Lung (tissue), 12 donors: Measurements from ENCODE around the gene ITGA11. TPM values are rescaled to one million over a fixed set of nuclear protein-coding genes. Genes with fewer than 3 reads are reported as not detected.

ENCODE experiments used
- ATAC-seq: fragments of 200-7000 bp; cut with Tn5 transposase; one replicate; pipeline ENCODE4 v1.9.1; 2020; ENCODE audit warnings: moderate number of reproducible peaks; ENCODE audit not compliant: insufficient read depth, low FRiP score
- DNase-seq, 3 donors: peaks; one replicate each; pipeline ENCODE4 v3.0.0-alpha.2; 2013 to 2017
- H3K27ac ChIP-seq, 2 donors: one replicate each; pipeline ENCODE4 v1.5.1; 2013; ENCODE audit warnings: mild to moderate bottlenecking in 2 of 2, moderate library complexity in 2 of 2, control low read depth in 1 of 2, inconsistent platforms in 1 of 2, low read depth in 1 of 2, low read length in 1 of 2
- H3K27me3 ChIP-seq, 3 donors: one replicate each; pipeline ENCODE4 v1.5.1; 2013; ENCODE audit warnings: low read length in 2 of 3; ENCODE audit not compliant: control insufficient read depth in 3 of 3, insufficient read depth in 3 of 3
- H3K36me3 ChIP-seq, 4 donors: one replicate each; pipeline ENCODE4 v1.5.1; 2013; ENCODE audit warnings: low read length in 4 of 4, mild to moderate bottlenecking in 1 of 4, moderate library complexity in 1 of 4; ENCODE audit not compliant: control insufficient read depth in 4 of 4, insufficient read depth in 4 of 4
- H3K4me1 ChIP-seq, 5 donors: one replicate each; pipeline ENCODE4 v1.5.1; 2013; ENCODE audit warnings: low read length in 5 of 5, mild to moderate bottlenecking in 2 of 5, moderate library complexity in 1 of 5; ENCODE audit not compliant: control insufficient read depth in 5 of 5, insufficient read depth in 5 of 5
- H3K4me3 ChIP-seq: one replicate; pipeline ENCODE4 v1.5.1; 2013; ENCODE audit warnings: mild to moderate bottlenecking, control low read depth, moderate library complexity
- H3K9ac ChIP-seq, 2 donors: one replicate each; pipeline ENCODE4 v1.5.1; 2013; ENCODE audit warnings: low read length in 2 of 2, control low read depth in 1 of 2; ENCODE audit not compliant: insufficient read depth in 1 of 2
- H3K9me3 ChIP-seq, 4 donors: one replicate each; pipeline ENCODE4 v1.5.1; 2013; ENCODE audit warnings: low read length in 3 of 4, mild to moderate bottlenecking in 1 of 4, moderate library complexity in 1 of 4; ENCODE audit not compliant: control insufficient read depth in 4 of 4, insufficient read depth in 3 of 4
- WGBS, 2 donors: extraction: QIAGEN DNeasy Blood & Tissue Kit; methylation state at CpG; one replicate each; pipeline ENCODE4 v1.1.7; 2013; 5-methylcytosine and 5-hydroxymethylcytosine counted together
- polyA plus RNA-seq, 2 donors: library from polyadenylated mRNA; stranded (reverse); fragments of 200-250 nt; gene quantifications; one replicate each; pipeline ENCODE4 v1.2.1, GENCODE V29; 2013
- total RNA-seq, 2 donors: library from RNA; depleted of rRNA in 1 of 2; stranded (reverse); fragments of >200 nt in 1 of 2; gene quantifications; one replicate each; pipeline ENCODE4 v1.2.1, GENCODE V29; 2014 to 2021
- TF ChIP-seq, protein P1 (sequence below): IDR thresholded peaks from 2 replicates; pipeline ENCODE4 v1.5.1; 2012; ENCODE audit warnings: mild to moderate bottlenecking; ENCODE audit errors: control extremely low read depth, extremely low read depth
- donor health status: control.
- donor health status: control.
- donor health status: Bipolar disorder and iron deficiency.
- donor health status: healthy.
- donor health status: DM: yes; HTN: yes; CAD: no.

ITGA11 gene
- total and polyA plus RNA-seq, 4 donors, result 0.35 to 1.8 (median 1.0) TPM

DNA sequence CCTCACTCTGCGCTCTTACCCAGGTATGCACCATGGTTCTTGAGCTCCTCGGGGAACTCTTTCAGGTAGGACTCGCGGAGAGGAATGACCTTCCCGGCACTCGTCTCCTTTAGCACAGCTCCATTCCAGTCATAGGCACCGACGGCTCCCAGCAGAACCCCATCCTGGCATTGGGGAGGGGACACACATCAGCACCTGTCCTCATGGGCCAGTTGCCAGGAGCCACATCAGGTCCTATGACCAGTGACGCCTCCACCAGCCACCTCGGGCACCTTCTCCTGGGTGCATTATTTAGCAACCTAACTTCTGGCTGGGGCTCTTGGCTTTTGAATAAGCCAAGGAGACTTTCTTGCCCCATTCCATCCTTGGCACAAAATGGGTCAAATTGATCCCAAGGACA is 92.5 kb downstream of the ITGA11 start:
- Histone ChIP-seq H3K27ac (no peak overlapping the region), H3K9me3 (peaks cover 0 to 3% (median 0%) of the 10 kb centered on the region in 4 donors), H3K4me1 (peaks cover 0 to 13% (median 0%) of the 10 kb centered on the region in 5 donors), H3K9ac (no peak overlapping the region), H3K4me3 (no peak overlapping the region), H3K27me3 (no peaks in the 10 kb centered on the region), H3K36me3 (no peaks in the 10 kb centered on the region)
- no peak for DNase-seq
- no peak for ATAC-seq
- WGBS, 2 donors, result 94 to 97% methylated on average over 10 of the region's 10 CpGs
- TF ChIP-seq, protein P1, sequence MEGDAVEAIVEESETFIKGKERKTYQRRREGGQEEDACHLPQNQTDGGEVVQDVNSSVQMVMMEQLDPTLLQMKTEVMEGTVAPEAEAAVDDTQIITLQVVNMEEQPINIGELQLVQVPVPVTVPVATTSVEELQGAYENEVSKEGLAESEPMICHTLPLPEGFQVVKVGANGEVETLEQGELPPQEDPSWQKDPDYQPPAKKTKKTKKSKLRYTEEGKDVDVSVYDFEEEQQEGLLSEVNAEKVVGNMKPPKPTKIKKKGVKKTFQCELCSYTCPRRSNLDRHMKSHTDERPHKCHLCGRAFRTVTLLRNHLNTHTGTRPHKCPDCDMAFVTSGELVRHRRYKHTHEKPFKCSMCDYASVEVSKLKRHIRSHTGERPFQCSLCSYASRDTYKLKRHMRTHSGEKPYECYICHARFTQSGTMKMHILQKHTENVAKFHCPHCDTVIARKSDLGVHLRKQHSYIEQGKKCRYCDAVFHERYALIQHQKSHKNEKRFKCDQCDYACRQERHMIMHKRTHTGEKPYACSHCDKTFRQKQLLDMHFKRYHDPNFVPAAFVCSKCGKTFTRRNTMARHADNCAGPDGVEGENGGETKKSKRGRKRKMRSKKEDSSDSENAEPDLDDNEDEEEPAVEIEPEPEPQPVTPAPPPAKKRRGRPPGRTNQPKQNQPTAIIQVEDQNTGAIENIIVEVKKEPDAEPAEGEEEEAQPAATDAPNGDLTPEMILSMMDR, result no peak

DNA sequence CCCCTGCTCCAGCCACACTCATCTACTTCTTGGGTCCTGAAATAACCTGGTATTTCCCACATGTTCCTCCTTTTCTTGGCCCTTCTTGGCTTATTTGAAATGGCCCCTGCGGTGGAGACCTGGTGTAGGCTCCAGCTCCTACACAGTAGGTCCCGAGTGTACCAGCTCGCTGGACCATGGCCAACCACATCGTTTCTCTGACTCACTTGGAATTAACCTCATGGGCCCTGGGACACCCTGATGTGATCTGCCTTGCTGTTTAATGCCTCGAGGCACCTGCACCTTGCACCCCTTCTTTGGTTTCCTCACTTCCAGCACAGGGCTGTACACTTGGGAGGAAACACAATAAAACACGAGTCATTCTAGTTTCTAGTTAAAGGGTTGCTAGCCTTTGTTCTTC is 94.1 kb downstream of the ITGA11 start:
- TF ChIP-seq, protein P1, result no peak
- Histone ChIP-seq H3K9ac (no peak overlapping the region), H3K27me3 (no peaks in the 10 kb centered on the region), H3K4me1 (peaks cover 0 to 13% (median 0%) of the 10 kb centered on the region in 5 donors), H3K36me3 (no peaks in the 10 kb centered on the region), H3K27ac (no peak overlapping the region), H3K4me3 (no peak overlapping the region), H3K9me3 (peaks cover 0 to 3% (median 0%) of the 10 kb centered on the region in 4 donors)
- WGBS, 2 donors, result 72 to 77% methylated on average over 6 of the region's 6 CpGs
- ATAC-seq, result no peak
- DNase-seq, result no peak

DNA sequence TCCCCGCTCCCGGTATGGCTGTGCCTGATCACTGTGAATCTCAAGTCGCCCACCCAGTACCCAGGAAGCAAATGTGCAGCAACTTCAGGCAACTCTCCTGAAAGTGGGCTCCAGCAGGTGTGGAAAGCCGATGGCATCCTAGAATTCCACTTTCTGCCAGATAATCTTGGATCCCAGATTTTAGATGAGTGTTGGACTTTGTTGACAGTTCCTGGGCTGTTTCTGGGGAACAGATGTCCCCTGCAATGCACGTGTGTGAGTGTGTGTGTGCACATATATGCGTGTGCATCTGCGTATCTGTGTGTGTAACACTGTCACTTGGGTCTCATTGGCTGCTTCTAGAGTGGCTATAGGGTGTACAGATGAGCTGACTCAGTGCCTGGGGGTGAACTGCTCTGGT is 95.4 kb downstream of the ITGA11 start:
- Histone ChIP-seq H3K4me3 (no peak overlapping the region), H3K27me3 (no peaks in the 10 kb centered on the region), H3K9ac (no peak overlapping the region), H3K9me3 (peaks cover 0 to 3% (median 0%) of the 10 kb centered on the region in 4 donors), H3K4me1 (peaks cover 0 to 12% (median 0%) of the 10 kb centered on the region in 5 donors), H3K36me3 (no peaks in the 10 kb centered on the region), H3K27ac (no peak overlapping the region)
- TF ChIP-seq, protein P1, result no peak
- DNase-seq, result no peak
- ATAC-seq, result no peak
- 90 to 94% methylated on average over 7 of the region's 7 CpGs for WGBS, 2 donors

DNA sequence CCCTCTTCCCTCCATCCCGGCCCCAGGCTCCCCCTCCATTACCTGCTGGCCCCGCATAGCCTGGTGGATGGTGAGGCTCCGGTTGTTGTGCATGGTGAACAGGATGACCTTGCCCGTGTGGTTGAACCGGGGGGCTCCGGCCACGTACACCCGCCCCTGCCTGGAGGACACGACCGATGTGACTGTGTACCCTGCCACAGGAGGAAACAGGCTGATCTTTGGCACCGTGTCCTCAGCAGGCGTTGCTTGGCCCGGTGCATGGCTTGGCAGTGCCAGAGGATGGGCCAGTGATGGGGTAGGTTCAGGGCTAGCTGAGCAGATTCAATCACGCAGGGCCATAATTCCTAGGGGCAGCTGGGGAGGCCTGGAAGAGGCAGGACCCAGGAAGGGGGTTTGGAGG is 96.3 kb downstream of the ITGA11 start:
- H3K27ac ChIP-seq, result no peak overlapping the region

More for the DNA sequence above, 96.3 kb downstream of the ITGA11 start:
- ATAC-seq (no peak), DNase-seq (no peak)
- Histone ChIP-seq H3K9me3 (peaks cover 0 to 3% (median 0%) of the 10 kb centered on the region in 4 donors), H3K4me3 (no peak overlapping the region), H3K4me1 (peaks cover 0 to 9% (median 0%) of the 10 kb centered on the region in 5 donors), H3K9ac (no peak overlapping the region), H3K27me3 (no peaks in the 10 kb centered on the region), H3K36me3 (no peaks in the 10 kb centered on the region)
- 86 to 87% methylated on average over 14 of the region's 14 CpGs for WGBS, 2 donors
- TF ChIP-seq, protein P1, result no peak
